Measurements from ENCODE around the gene ZNF774.

The ZNF774 gene

DNA sequence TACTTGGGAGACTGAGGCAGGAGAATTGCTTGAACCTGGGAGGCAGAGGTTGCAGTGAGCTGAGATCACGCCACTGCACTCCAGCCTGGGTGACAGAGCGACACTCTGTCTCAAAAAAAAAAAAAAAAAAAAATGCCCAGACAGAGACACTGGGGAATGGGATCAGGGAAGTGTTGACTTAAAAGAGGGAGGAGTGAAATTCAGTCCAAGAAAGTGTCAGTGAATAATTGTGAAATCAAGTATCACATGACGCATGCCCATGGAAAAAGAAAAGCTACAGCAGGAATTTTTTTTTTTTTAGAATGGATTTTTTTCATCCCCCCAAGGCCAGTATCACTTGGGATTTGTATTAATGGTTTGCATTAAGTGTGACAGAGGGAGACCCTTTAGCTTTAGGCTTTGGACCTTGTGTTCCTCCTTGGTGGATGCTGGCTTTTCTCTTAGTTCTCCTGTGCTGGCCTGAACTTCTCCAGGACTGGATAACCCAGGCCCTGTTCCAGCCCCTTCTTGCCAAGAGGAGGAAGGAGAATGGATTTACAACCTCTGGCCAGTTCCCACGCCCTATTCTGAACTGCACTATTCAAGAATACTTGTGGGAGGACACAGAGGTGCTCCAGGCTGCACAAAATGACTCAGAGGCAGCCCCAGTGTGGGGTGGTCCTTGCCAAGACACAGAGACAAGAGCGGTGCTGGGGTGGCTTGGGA, 36.7 kb upstream of the ZNF774 start:
- no CpG with 5 or more reads among the region's 5 CpGs for WGBS (ENCODE audit: extremely low coverage, insufficient coverage, low lambda C conversion rate)
- H3K4me2 ChIP-seq (ENCODE audit: low read length) = no peak overlapping the region
- no peak overlapping the region for H2BK5ac ChIP-seq (ENCODE audit: low read length)
- H3K36me3 ChIP-seq (ENCODE audit: control insufficient read depth, insufficient read depth, low read length) = no peaks in the 10 kb centered on the region
- no peak for DNase-seq
- no peak overlapping the region for H3K18ac ChIP-seq (ENCODE audit: low read length)
- no peaks in the 10 kb centered on the region for H3K79me1 ChIP-seq (ENCODE audit: low read length)
- H3K4me1 ChIP-seq (ENCODE audit: control insufficient read depth, low read depth, low read length) = no peaks in the 10 kb centered on the region
- no peak overlapping the region for H3K23ac ChIP-seq (ENCODE audit: low read length)
- no peak overlapping the region for H2AK5ac ChIP-seq (ENCODE audit: low read length)
- H2BK15ac ChIP-seq (replicated peaks; ENCODE audit: low read depth) = no peak overlapping the region
- no peak overlapping the region for H3K56ac ChIP-seq (ENCODE audit: low read length)
- no peak overlapping the region for H3K9ac ChIP-seq (ENCODE audit: low read length)
- H3K4me3 ChIP-seq (ENCODE audit: low read length) = no peak overlapping the region
- no peak overlapping the region for H3K4ac ChIP-seq (ENCODE audit: low read depth, low read length)
- no peak overlapping the region for H2BK120ac ChIP-seq (ENCODE audit: low read depth, low read length)
- no peaks in the 10 kb centered on the region for H3K79me2 ChIP-seq (ENCODE audit: control insufficient read depth, insufficient read depth, low read length)
- H3K27ac ChIP-seq (ENCODE audit: low read depth, low read length) = no peak overlapping the region
- no peaks in the 10 kb centered on the region for H3K27me3 ChIP-seq (ENCODE audit: insufficient read depth, low read length, poor library complexity)
- no peak overlapping the region for H4K5ac ChIP-seq (ENCODE audit: low read length)
- H4K8ac ChIP-seq (ENCODE audit: low read depth, low read length) = no peak overlapping the region

DNA sequence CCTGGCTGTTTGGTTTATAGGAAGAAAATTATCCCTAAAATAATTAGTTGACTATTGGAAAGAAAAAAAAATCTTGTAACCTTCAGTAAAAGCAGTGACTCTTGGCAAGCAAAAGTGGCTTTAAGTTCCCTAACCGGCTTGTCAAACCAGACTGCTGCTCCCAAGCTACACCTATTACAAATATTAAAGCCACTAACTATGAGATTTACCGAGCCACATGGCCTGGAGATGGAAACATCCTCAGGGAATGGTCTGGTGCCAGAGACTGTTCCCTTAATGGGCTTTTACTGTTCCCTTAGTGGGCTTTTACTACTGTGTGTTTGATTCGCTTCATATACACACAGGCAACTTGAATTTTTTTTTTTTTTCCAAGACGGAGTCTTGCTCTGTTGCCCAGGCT, 35.9 kb upstream of the ZNF774 start:
- no peaks in the 10 kb centered on the region for H3K79me1 ChIP-seq (ENCODE audit: low read length)
- H3K36me3 ChIP-seq (ENCODE audit: control insufficient read depth, insufficient read depth, low read length) = no peaks in the 10 kb centered on the region
- H4K5ac ChIP-seq (ENCODE audit: low read length) = no peak overlapping the region
- no peak overlapping the region for H3K4ac ChIP-seq (ENCODE audit: low read depth, low read length)
- H3K27ac ChIP-seq (ENCODE audit: low read depth, low read length) = no peak overlapping the region
- H3K79me2 ChIP-seq (ENCODE audit: control insufficient read depth, insufficient read depth, low read length) = no peaks in the 10 kb centered on the region
- no peak overlapping the region for H4K8ac ChIP-seq (ENCODE audit: low read depth, low read length)
- H3K56ac ChIP-seq (ENCODE audit: low read length) = no peak overlapping the region
- no peak overlapping the region for H3K18ac ChIP-seq (ENCODE audit: low read length)
- no peak overlapping the region for H2BK5ac ChIP-seq (ENCODE audit: low read length)
- DNase-seq = no peak
- no peak overlapping the region for H3K4me3 ChIP-seq (ENCODE audit: low read length)
- no peak overlapping the region for H2BK120ac ChIP-seq (ENCODE audit: low read depth, low read length)
- no peak overlapping the region for H3K9ac ChIP-seq (ENCODE audit: low read length)
- H3K23ac ChIP-seq (ENCODE audit: low read length) = no peak overlapping the region
- no peak overlapping the region for H2BK15ac ChIP-seq (replicated peaks; ENCODE audit: low read depth)
- no peak overlapping the region for H3K4me2 ChIP-seq (ENCODE audit: low read length)
- no peak overlapping the region for H2AK5ac ChIP-seq (ENCODE audit: low read length)
- H3K27me3 ChIP-seq (ENCODE audit: insufficient read depth, low read length, poor library complexity) = no peaks in the 10 kb centered on the region
- H3K4me1 ChIP-seq (ENCODE audit: control insufficient read depth, low read depth, low read length) = no peaks in the 10 kb centered on the region
- WGBS (ENCODE audit: extremely low coverage, insufficient coverage, low lambda C conversion rate) = no CpG with 5 or more reads among the region's 4 CpGs

DNA sequence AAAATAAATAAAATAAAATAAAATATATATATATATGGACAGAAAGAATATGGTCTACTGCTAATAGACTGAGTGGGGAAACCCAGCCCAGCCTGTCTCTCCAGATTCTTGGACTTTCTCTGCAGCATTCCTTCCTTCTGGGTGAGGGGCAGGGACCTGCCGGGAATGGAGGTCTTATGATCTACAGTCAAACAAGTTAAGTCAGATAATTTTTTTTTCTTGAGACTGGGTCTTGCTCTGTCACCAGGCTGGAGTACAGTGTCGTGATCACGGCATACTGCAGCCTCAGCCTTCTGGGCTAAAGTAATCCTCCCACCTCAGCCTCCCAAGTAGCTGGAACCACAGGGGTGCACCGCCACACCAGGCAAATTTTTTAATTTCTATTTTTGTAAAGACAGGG, 33.5 kb upstream of the ZNF774 start:
- H3K36me3 ChIP-seq (ENCODE audit: control insufficient read depth, insufficient read depth, low read length) = no peaks in the 10 kb centered on the region
- no peak overlapping the region for H2BK120ac ChIP-seq (ENCODE audit: low read depth, low read length)
- no peak overlapping the region for H3K18ac ChIP-seq (ENCODE audit: low read length)
- no peak overlapping the region for H2BK5ac ChIP-seq (ENCODE audit: low read length)
- H3K4me1 ChIP-seq (ENCODE audit: control insufficient read depth, low read depth, low read length) = no peaks in the 10 kb centered on the region
- no peak overlapping the region for H3K4me3 ChIP-seq (ENCODE audit: low read length)
- H3K23ac ChIP-seq (ENCODE audit: low read length) = no peak overlapping the region
- H2AK5ac ChIP-seq (ENCODE audit: low read length) = no peak overlapping the region
- no peak for DNase-seq
- no CpG with 5 or more reads among the region's 4 CpGs for WGBS (ENCODE audit: extremely low coverage, insufficient coverage, low lambda C conversion rate)
- no peak overlapping the region for H4K8ac ChIP-seq (ENCODE audit: low read depth, low read length)
- no peak overlapping the region for H3K4me2 ChIP-seq (ENCODE audit: low read length)
- no peaks in the 10 kb centered on the region for H3K79me1 ChIP-seq (ENCODE audit: low read length)
- H3K9ac ChIP-seq (ENCODE audit: low read length) = no peak overlapping the region
- no peak overlapping the region for H3K27ac ChIP-seq (ENCODE audit: low read depth, low read length)
- no peaks in the 10 kb centered on the region for H3K27me3 ChIP-seq (ENCODE audit: insufficient read depth, low read length, poor library complexity)
- H3K56ac ChIP-seq (ENCODE audit: low read length) = no peak overlapping the region
- no peak overlapping the region for H3K4ac ChIP-seq (ENCODE audit: low read depth, low read length)
- no peak overlapping the region for H4K5ac ChIP-seq (ENCODE audit: low read length)
- H2BK15ac ChIP-seq (replicated peaks; ENCODE audit: low read depth) = no peak overlapping the region
- no peaks in the 10 kb centered on the region for H3K79me2 ChIP-seq (ENCODE audit: control insufficient read depth, insufficient read depth, low read length)

DNA sequence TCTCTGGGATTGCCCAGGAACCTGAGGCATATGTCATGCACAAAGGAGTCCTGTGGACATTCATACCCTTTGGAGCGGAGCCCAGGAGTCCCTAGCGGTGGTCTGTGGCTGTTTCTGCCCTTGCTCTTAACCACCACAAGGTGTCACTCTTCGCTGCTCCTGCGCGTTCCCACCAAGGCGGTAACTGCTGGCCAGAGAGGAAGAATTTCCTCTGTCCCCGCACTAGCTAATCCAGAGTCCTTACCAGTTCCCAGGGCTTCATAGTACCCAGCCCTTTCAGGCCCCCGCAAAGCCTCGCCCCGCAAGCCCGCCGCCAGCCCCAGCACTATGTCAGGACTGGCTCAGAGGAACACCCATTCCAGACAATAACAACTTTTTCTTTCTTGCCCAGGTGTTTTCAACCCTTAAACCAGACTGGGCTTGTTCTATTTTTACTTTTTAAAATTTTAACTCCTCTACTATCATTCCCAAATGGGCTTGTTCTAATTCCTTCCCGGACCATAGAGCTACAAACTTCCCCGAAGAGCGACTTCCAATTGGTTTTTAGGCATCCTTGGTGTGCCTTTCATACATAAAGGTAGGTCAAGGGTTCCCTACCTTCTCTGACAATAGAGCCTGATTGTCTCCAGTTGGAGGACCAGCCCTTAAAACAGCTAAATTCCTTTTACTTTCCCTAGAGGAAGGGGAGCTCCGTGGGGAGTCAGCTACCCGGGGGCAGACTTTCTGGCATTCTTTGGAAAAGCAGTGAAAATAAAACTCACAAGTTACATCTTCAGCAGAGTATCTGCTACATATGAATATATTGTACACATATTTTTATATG, 31.8 kb upstream of the ZNF774 start:
- Histone ChIP-seq H3K27me3 (ENCODE audit: insufficient read depth, low read length, poor library complexity) (no peaks in the 10 kb centered on the region), H4K8ac (ENCODE audit: low read depth, low read length) (no peak overlapping the region), H3K9ac (ENCODE audit: low read length) (peak overlapping the region; percentile 24), H3K36me3 (ENCODE audit: control insufficient read depth, insufficient read depth, low read length) (no peaks in the 10 kb centered on the region), H3K18ac (ENCODE audit: low read length) (peak overlapping the region; percentile 76), H2BK5ac (ENCODE audit: low read length) (no peak overlapping the region), H3K79me2 (ENCODE audit: control insufficient read depth, insufficient read depth, low read length) (no peaks in the 10 kb centered on the region), H3K4ac (ENCODE audit: low read depth, low read length) (no peak overlapping the region), H3K4me2 (ENCODE audit: low read length) (no peak overlapping the region), H2BK15ac (replicated peaks; ENCODE audit: low read depth) (peak overlapping the region; percentile 100), H2AK5ac (ENCODE audit: low read length) (no peak overlapping the region), H3K56ac (ENCODE audit: low read length) (peak overlapping the region; percentile 68), H4K5ac (ENCODE audit: low read length) (no peak overlapping the region), H3K27ac (ENCODE audit: low read depth, low read length) (no peak overlapping the region), H3K23ac (ENCODE audit: low read length) (no peak overlapping the region), H3K4me1 (ENCODE audit: control insufficient read depth, low read depth, low read length) (no peaks in the 10 kb centered on the region), H3K79me1 (ENCODE audit: low read length) (no peaks in the 10 kb centered on the region), H2BK120ac (ENCODE audit: low read depth, low read length) (no peak overlapping the region), H3K4me3 (ENCODE audit: low read length) (no peak overlapping the region)
- no CpG with 5 or more reads among the region's 17 CpGs for WGBS (ENCODE audit: extremely low coverage, insufficient coverage, low lambda C conversion rate)
- peak; percentile 95 for DNase-seq

DNA sequence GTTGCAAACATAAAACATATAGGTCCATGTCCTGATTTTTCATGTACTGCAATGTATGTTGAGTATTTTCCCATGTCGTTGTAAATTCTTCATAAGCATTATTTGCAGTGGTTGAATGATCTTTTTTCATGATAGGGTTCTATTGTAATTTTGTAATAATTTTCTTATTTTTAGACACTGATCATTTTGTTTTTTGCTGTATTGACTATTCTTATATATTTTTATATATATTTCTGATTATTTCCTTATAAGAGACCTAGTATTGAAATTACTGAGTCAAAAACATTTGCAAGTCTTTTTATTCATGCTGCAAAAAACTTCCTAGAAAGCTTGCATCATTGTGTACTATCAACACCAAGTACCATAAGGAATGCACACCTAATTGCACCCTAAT, 31.2 kb upstream of the ZNF774 start:
- Histone ChIP-seq H3K79me2 (ENCODE audit: control insufficient read depth, insufficient read depth, low read length) (no peaks in the 10 kb centered on the region), H2BK5ac (ENCODE audit: low read length) (no peak overlapping the region)

More for the DNA sequence above, 31.2 kb upstream of the ZNF774 start:
- Histone ChIP-seq H4K5ac (ENCODE audit: low read length) (no peak overlapping the region), H2BK120ac (ENCODE audit: low read depth, low read length) (no peak overlapping the region), H3K4me2 (ENCODE audit: low read length) (no peak overlapping the region), H3K36me3 (ENCODE audit: control insufficient read depth, insufficient read depth, low read length) (no peaks in the 10 kb centered on the region), H3K9ac (ENCODE audit: low read length) (no peak overlapping the region), H2AK5ac (ENCODE audit: low read length) (no peak overlapping the region), H3K27me3 (ENCODE audit: insufficient read depth, low read length, poor library complexity) (no peaks in the 10 kb centered on the region), H3K4me3 (ENCODE audit: low read length) (no peak overlapping the region), H3K18ac (ENCODE audit: low read length) (no peak overlapping the region), H3K27ac (ENCODE audit: low read depth, low read length) (no peak overlapping the region), H3K56ac (ENCODE audit: low read length) (no peak overlapping the region), H3K23ac (ENCODE audit: low read length) (no peak overlapping the region), H3K4me1 (ENCODE audit: control insufficient read depth, low read depth, low read length) (no peaks in the 10 kb centered on the region), H2BK15ac (replicated peaks; ENCODE audit: low read depth) (no peak overlapping the region), H3K79me1 (ENCODE audit: low read length) (no peaks in the 10 kb centered on the region), H4K8ac (ENCODE audit: low read depth, low read length) (no peak overlapping the region), H3K4ac (ENCODE audit: low read depth, low read length) (no peak overlapping the region)
- DNase-seq = no peak
- WGBS (ENCODE audit: extremely low coverage, insufficient coverage, low lambda C conversion rate) = no CpG with 5 or more reads among the region's 1 CpG

All from mesendoderm (in vitro differentiated cells).